Omental fat pad (tissue), 4 donors: ENCODE measurements around the gene PXT1. TPM values are rescaled to one million over a fixed set of nuclear protein-coding genes. Genes with fewer than 3 reads are reported as not detected.

Experiments
- ATAC-seq: fragments of 150-250 bp; one replicate; pipeline ENCODE4 v1.9.1; 2016; ENCODE audit warnings: mild to moderate bottlenecking, moderate library complexity; ENCODE audit not compliant: low FRiP score
- DNase-seq: peaks from one replicate; pipeline ENCODE4 v3.0.0-alpha.2; 2019; ENCODE audit warnings: low spot score
- total RNA-seq, 4 donors: library from RNA; depleted of rRNA; stranded (reverse); fragments of >200 nt; gene quantifications; one replicate each; pipeline ENCODE4 v1.1.0, GENCODE V29; 2016
- TF ChIP-seq, protein P1 (sequence below), 3 donors: fragments of 450-650 bp; IDR thresholded peaks; one replicate each; pipeline ENCODE4 v1.5.1; 2016 to 2017; ENCODE audit warnings: antibody characterized with exemption in 3 of 3, mild to moderate bottlenecking in 3 of 3, moderate library complexity in 2 of 3

PXT1 gene
- total RNA-seq, 4 donors from 2014 or later, result not detected

DNA sequence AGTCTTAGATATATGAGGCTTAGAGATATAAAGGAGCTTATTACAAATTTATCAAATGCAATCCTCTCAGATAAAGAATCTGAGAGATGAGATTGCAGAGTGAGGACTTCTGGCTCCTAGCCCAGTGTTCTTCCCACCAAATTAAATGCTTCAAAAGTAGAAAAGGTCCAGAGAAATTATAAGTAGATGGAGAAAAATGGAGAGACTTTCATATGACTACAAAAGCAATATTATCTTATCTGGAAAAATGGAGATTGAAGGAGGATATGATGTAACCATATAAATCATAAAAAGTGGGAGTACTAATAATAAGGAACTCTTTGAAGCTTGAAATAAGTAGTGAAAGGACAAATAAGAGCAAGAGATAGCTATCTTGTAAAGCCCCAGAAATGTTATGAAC, 3.0 kb upstream of the PXT1 start:
- ATAC-seq (no peak), DNase-seq (no peak)
- TF ChIP-seq, protein P1, sequence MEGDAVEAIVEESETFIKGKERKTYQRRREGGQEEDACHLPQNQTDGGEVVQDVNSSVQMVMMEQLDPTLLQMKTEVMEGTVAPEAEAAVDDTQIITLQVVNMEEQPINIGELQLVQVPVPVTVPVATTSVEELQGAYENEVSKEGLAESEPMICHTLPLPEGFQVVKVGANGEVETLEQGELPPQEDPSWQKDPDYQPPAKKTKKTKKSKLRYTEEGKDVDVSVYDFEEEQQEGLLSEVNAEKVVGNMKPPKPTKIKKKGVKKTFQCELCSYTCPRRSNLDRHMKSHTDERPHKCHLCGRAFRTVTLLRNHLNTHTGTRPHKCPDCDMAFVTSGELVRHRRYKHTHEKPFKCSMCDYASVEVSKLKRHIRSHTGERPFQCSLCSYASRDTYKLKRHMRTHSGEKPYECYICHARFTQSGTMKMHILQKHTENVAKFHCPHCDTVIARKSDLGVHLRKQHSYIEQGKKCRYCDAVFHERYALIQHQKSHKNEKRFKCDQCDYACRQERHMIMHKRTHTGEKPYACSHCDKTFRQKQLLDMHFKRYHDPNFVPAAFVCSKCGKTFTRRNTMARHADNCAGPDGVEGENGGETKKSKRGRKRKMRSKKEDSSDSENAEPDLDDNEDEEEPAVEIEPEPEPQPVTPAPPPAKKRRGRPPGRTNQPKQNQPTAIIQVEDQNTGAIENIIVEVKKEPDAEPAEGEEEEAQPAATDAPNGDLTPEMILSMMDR (IDR thresholded peaks at IDR 0.05), result no peak

DNA sequence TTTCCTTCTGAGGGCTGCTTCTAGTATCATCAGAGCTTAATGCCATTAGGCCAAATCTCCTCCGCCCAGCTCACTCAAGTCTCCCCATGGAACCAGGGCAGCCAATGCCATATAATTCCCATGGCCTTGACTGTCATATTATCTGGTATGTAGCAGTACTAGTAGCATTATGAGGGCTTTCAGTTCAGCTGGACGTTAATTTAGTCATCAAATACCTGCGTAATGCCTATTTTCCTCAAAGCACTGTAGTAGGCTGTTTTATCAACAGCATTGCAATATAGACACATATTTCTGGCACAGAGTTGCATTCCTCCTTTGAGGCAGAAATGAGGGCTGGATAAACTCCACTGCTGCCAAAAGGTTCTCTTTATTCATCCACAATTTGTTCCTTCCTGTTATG, 1.8 kb upstream of the PXT1 start:
- peak; percentile 61 for ATAC-seq
- DNase-seq, result no peak
- TF ChIP-seq, protein P1 (IDR thresholded peaks at IDR 0.05), result no peak

GRCh38 chr6:36443471-36444428, 1.1 kb upstream of the PXT1 start:
- TF ChIP-seq, protein P1 (IDR thresholded peaks at IDR 0.05), result no peak
- ATAC-seq (no peak), DNase-seq (no peak)

DNA sequence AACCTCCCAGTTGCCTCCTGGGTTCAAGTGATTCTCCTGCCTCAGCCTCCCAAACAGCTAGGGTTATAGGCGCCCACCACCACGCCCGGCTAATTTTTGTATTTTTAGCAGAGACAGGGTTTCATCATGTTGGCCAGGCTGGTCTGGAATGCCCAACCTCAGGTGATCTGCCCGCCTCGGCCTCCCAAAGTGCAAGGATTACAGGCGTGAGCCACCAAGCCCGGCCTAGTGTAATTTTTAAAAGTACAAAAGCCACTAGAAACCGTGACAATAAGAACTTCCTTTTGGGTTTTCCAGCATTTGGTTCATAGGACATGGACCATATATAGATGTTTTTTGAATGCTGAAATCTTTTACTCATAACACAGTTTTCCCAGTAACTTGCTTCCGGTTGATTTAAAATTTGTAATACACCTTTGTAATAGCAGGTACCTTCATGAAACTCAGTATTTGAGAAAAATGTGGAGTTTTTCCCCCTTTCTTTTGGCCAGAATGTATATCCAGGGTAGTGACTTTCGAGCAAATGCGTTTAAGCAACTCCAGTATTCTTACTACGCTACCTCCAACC, 467 bp downstream of the PXT1 start:
- no peak for ATAC-seq
- DNase-seq, result no peak
- TF ChIP-seq, protein P1 (IDR thresholded peaks at IDR 0.05), result no peak

GRCh38 chr6:36441307-36441894, 1.3 kb downstream of the PXT1 start:
- DNase-seq (peak; percentile 69), ATAC-seq (peak; percentile 81)
- TF ChIP-seq, protein P1 (IDR thresholded peaks at IDR 0.05), result no peak

- ATAC-seq, result no peak
- TF ChIP-seq, protein P1 (IDR thresholded peaks at IDR 0.05), result no peak
These were observed 6.2 kb downstream of the PXT1 start for GRCh38 chr6:36436466-36436865.

More at GRCh38 chr6:36436466-36436865, 6.2 kb downstream of the PXT1 start:
- no peak for DNase-seq
